Measurements from ENCODE around the gene S100A8. TPM values are rescaled to one million over a fixed set of nuclear protein-coding genes. Genes with fewer than 3 reads are reported as not detected.

S100A8 gene
- polyA plus RNA-seq, 1 donor: 2.5 TPM

GRCh38 chr1:153392258-153392657 is 1.4 kb upstream of the S100A8 start:
- H3K4me1 ChIP-seq (ENCODE audit: control insufficient read depth, insufficient read depth, low read length): no peaks in the 10 kb centered on the region
- no peak for DNase-seq
- no CpG with 5 or more reads among the region's 3 CpGs for WGBS (ENCODE audit: insufficient coverage, low lambda C conversion rate)
- H3K9me3 ChIP-seq (ENCODE audit: control insufficient read depth, low read depth, low read length): no peaks in the 10 kb centered on the region
- no peaks in the 10 kb centered on the region for H3K36me3 ChIP-seq (ENCODE audit: control insufficient read depth, insufficient read depth, low read length)
- no peak overlapping the region for H3K27ac ChIP-seq (ENCODE audit: low read length)
- H3K27me3 ChIP-seq (ENCODE audit: control insufficient read depth, insufficient read depth, low read length): no peaks in the 10 kb centered on the region
- no peak overlapping the region for H3K4me3 ChIP-seq (ENCODE audit: low read length)

- Histone ChIP-seq H3K27ac (ENCODE audit: low read length) (no peak overlapping the region), H3K9me3 (ENCODE audit: control insufficient read depth, low read depth, low read length) (no peaks in the 10 kb centered on the region), H3K36me3 (ENCODE audit: control insufficient read depth, insufficient read depth, low read length) (no peaks in the 10 kb centered on the region), H3K4me1 (ENCODE audit: control insufficient read depth, insufficient read depth, low read length) (no peaks in the 10 kb centered on the region), H3K27me3 (ENCODE audit: control insufficient read depth, insufficient read depth, low read length) (no peaks in the 10 kb centered on the region), H3K4me3 (ENCODE audit: low read length) (no peak overlapping the region)
- WGBS (ENCODE audit: insufficient coverage, low lambda C conversion rate): 60% methylated on average over 1 of the region's 17 CpGs
- DNase-seq: no peak
These were observed 647 bp downstream of the S100A8 start for GRCh38 chr1:153389973-153390879.

- no peaks in the 10 kb centered on the region for H3K4me1 ChIP-seq (ENCODE audit: control insufficient read depth, insufficient read depth, low read length)
- H3K9me3 ChIP-seq (ENCODE audit: control insufficient read depth, low read depth, low read length): no peaks in the 10 kb centered on the region
- H3K27me3 ChIP-seq (ENCODE audit: control insufficient read depth, insufficient read depth, low read length): no peaks in the 10 kb centered on the region
- H3K36me3 ChIP-seq (ENCODE audit: control insufficient read depth, insufficient read depth, low read length): no peaks in the 10 kb centered on the region
- no peak overlapping the region for H3K4me3 ChIP-seq (ENCODE audit: low read length)
- no peak for DNase-seq
- WGBS (ENCODE audit: insufficient coverage, low lambda C conversion rate): no CpG with 5 or more reads among the region's 1 CpG
- no peak overlapping the region for H3K27ac ChIP-seq (ENCODE audit: low read length)
These were observed 1.5 kb downstream of the S100A8 start for GRCh38 chr1:153389401-153389800.

GRCh38 chr1:153387785-153388184 is 3.1 kb downstream of the S100A8 start:
- H3K36me3 ChIP-seq (ENCODE audit: control insufficient read depth, insufficient read depth, low read length): no peaks in the 10 kb centered on the region
- no peaks in the 10 kb centered on the region for H3K27me3 ChIP-seq (ENCODE audit: control insufficient read depth, insufficient read depth, low read length)
- WGBS (ENCODE audit: insufficient coverage, low lambda C conversion rate): no CpG with 5 or more reads among the region's 4 CpGs
- H3K27ac ChIP-seq (ENCODE audit: low read length): no peak overlapping the region
- H3K4me1 ChIP-seq (ENCODE audit: control insufficient read depth, insufficient read depth, low read length): no peaks in the 10 kb centered on the region
- DNase-seq: no peak
- H3K9me3 ChIP-seq (ENCODE audit: control insufficient read depth, low read depth, low read length): no peaks in the 10 kb centered on the region
- H3K4me3 ChIP-seq (ENCODE audit: low read length): no peak overlapping the region

GRCh38 chr1:153387001-153387400 is 3.9 kb downstream of the S100A8 start:
- Histone ChIP-seq H3K4me3 (ENCODE audit: low read length) (no peak overlapping the region), H3K4me1 (ENCODE audit: control insufficient read depth, insufficient read depth, low read length) (no peaks in the 10 kb centered on the region), H3K36me3 (ENCODE audit: control insufficient read depth, insufficient read depth, low read length) (no peaks in the 10 kb centered on the region), H3K27me3 (ENCODE audit: control insufficient read depth, insufficient read depth, low read length) (no peaks in the 10 kb centered on the region), H3K9me3 (ENCODE audit: control insufficient read depth, low read depth, low read length) (no peaks in the 10 kb centered on the region), H3K27ac (ENCODE audit: low read length) (no peak overlapping the region)
- no CpG with 5 or more reads among the region's 4 CpGs for WGBS (ENCODE audit: insufficient coverage, low lambda C conversion rate)
- no peak for DNase-seq

GRCh38 chr1:153386500-153386901 is 4.4 kb downstream of the S100A8 start:
- H3K9me3 ChIP-seq (ENCODE audit: control insufficient read depth, low read depth, low read length): no peaks in the 10 kb centered on the region
- H3K4me3 ChIP-seq (ENCODE audit: low read length): no peak overlapping the region
- H3K27me3 ChIP-seq (ENCODE audit: control insufficient read depth, insufficient read depth, low read length): no peaks in the 10 kb centered on the region
- H3K36me3 ChIP-seq (ENCODE audit: control insufficient read depth, insufficient read depth, low read length): no peaks in the 10 kb centered on the region
- no CpG with 5 or more reads among the region's 5 CpGs for WGBS (ENCODE audit: insufficient coverage, low lambda C conversion rate)
- DNase-seq: no peak
- H3K27ac ChIP-seq (ENCODE audit: low read length): no peak overlapping the region
- no peaks in the 10 kb centered on the region for H3K4me1 ChIP-seq (ENCODE audit: control insufficient read depth, insufficient read depth, low read length)

- no CpG with 5 or more reads among the region's 4 CpGs for WGBS (ENCODE audit: insufficient coverage, low lambda C conversion rate)
- Histone ChIP-seq H3K4me3 (ENCODE audit: low read length) (no peak overlapping the region), H3K4me1 (ENCODE audit: control insufficient read depth, insufficient read depth, low read length) (no peaks in the 10 kb centered on the region), H3K27ac (ENCODE audit: low read length) (no peak overlapping the region), H3K36me3 (ENCODE audit: control insufficient read depth, insufficient read depth, low read length) (no peaks in the 10 kb centered on the region), H3K9me3 (ENCODE audit: control insufficient read depth, low read depth, low read length) (peaks cover 4% of the 10 kb centered on the region), H3K27me3 (ENCODE audit: control insufficient read depth, insufficient read depth, low read length) (no peaks in the 10 kb centered on the region)
- no peak for DNase-seq
These were observed 5.8 kb downstream of the S100A8 start for GRCh38 chr1:153384958-153385580.

GRCh38 chr1:153380711-153381110 is 10.2 kb downstream of the S100A8 start:
- H3K4me1 ChIP-seq (ENCODE audit: control insufficient read depth, insufficient read depth, low read length): peaks cover 19% of the 10 kb centered on the region
- no peaks in the 10 kb centered on the region for H3K36me3 ChIP-seq (ENCODE audit: control insufficient read depth, insufficient read depth, low read length)
- no CpG with 5 or more reads among the region's 23 CpGs for WGBS (ENCODE audit: insufficient coverage, low lambda C conversion rate)
- H3K27ac ChIP-seq (ENCODE audit: low read length): no peak overlapping the region
- peaks cover 4% of the 10 kb centered on the region for H3K9me3 ChIP-seq (ENCODE audit: control insufficient read depth, low read depth, low read length)
- no peak overlapping the region for H3K4me3 ChIP-seq (ENCODE audit: low read length)
- no peaks in the 10 kb centered on the region for H3K27me3 ChIP-seq (ENCODE audit: control insufficient read depth, insufficient read depth, low read length)
- no peak for DNase-seq

- DNase-seq: no peak
- WGBS (ENCODE audit: insufficient coverage, low lambda C conversion rate): 100% methylated on average over 1 of the region's 10 CpGs
- H3K9me3 ChIP-seq (ENCODE audit: control insufficient read depth, low read depth, low read length): peaks cover 4% of the 10 kb centered on the region
- no peak overlapping the region for H3K27ac ChIP-seq (ENCODE audit: low read length)
- no peaks in the 10 kb centered on the region for H3K36me3 ChIP-seq (ENCODE audit: control insufficient read depth, insufficient read depth, low read length)
- H3K4me1 ChIP-seq (ENCODE audit: control insufficient read depth, insufficient read depth, low read length): peaks cover 25% of the 10 kb centered on the region
- H3K4me3 ChIP-seq (ENCODE audit: low read length): no peak overlapping the region
- no peaks in the 10 kb centered on the region for H3K27me3 ChIP-seq (ENCODE audit: control insufficient read depth, insufficient read depth, low read length)
These were observed 11.3 kb downstream of the S100A8 start for GRCh38 chr1:153379591-153379990.

GRCh38 chr1:153375511-153375910 is 15.4 kb downstream of the S100A8 start, which contains the start of gene S100A12:
Gene S100A12 (minus strand): TSS chr1:153375621. CDS start chr1:153374592, 1,029 bp downstream.
- H3K27me3 ChIP-seq (ENCODE audit: control insufficient read depth, insufficient read depth, low read length): no peaks in the 10 kb centered on the region
- no CpG with 5 or more reads among the region's 1 CpG for WGBS (ENCODE audit: insufficient coverage, low lambda C conversion rate)
- no peak within 1 kb of the TSS for H3K4me3 ChIP-seq (ENCODE audit: low read length)
- no peaks in the 10 kb centered on the region for H3K36me3 ChIP-seq (ENCODE audit: control insufficient read depth, insufficient read depth, low read length)
- H3K4me1 ChIP-seq (ENCODE audit: control insufficient read depth, insufficient read depth, low read length): peaks cover 58% of the 10 kb centered on the region
- H3K9me3 ChIP-seq (ENCODE audit: control insufficient read depth, low read depth, low read length): peaks cover under 1% of the 10 kb centered on the region
- peak; percentile 70 to 83 for DNase-seq
- H3K27ac ChIP-seq (ENCODE audit: low read length): peak within 1 kb of the TSS; percentile 68
